Uterus (tissue), 4 donors: ENCODE data around the gene NR3C2. TPM values are rescaled to one million over a fixed set of nuclear protein-coding genes. Genes with fewer than 3 reads are reported as not detected.

Experiments
- DNase-seq, 2 donors: peaks; one replicate each; pipeline ENCODE4 v3.0.0-alpha.2; 2019 to 2020
- H3K27ac ChIP-seq, 2 donors: fragments of 200-600 bp; sonication (generic); 1 replicate in 1 of 2; 2 replicates in 1 of 2; pipeline ENCODE4 v1.5.1; 2016 to 2018
- H3K27me3 ChIP-seq, 2 donors: fragments of 200-600 bp; sonication (generic); one replicate each; pipeline ENCODE4 v1.5.1; 2018 to 2019; ENCODE audit warnings: control low read depth in 1 of 2
- H3K36me3 ChIP-seq, 2 donors: fragments of 200-600 bp; sonication (generic); one replicate each; pipeline ENCODE4 v1.5.1; 2019; ENCODE audit warnings: control low read depth in 1 of 2
- H3K4me1 ChIP-seq, 2 donors: fragments of 200-600 bp; sonication (generic); one replicate each; pipeline ENCODE4 v1.5.1; 2018 to 2019; ENCODE audit warnings: control low read depth in 1 of 2
- H3K4me3 ChIP-seq, 2 donors: fragments of 200-600 bp; sonication (generic); 1 replicate in 1 of 2; 2 replicates in 1 of 2; pipeline ENCODE4 v1.5.1; 2018 to 2019; ENCODE audit warnings: mild to moderate bottlenecking in 1 of 2
- H3K9me3 ChIP-seq, 2 donors: fragments of 200-600 bp; sonication (generic); one replicate each; pipeline ENCODE4 v1.5.1; 2019; ENCODE audit warnings: control low read depth in 1 of 2
- POLR2A ChIP-seq, 2 donors: fragments of 450-650 bp; IDR thresholded peaks; one replicate each; pipeline ENCODE4 v1.6.1; 2016; ENCODE audit warnings: antibody characterized with exemption in 2 of 2, mild to moderate bottlenecking in 1 of 2, moderate library complexity in 1 of 2
- intact Hi-C: fragments of 100-400 bp; cut with DNase I; formaldehyde crosslinking; loops from one replicate; pipeline ENCODE4 v1.15.1; 2023; ENCODE audit warnings: low total_unique reads
- total RNA-seq, 4 donors: library from RNA; depleted of rRNA in 3 of 4; stranded (reverse); fragments of >200 nt in 3 of 4; gene quantifications; one replicate each; pipeline versions ENCODE4 v1.1.0 to v1.2.4, GENCODE V29; 2014 to 2023
- TF ChIP-seq, protein P1 (sequence below), 4 experiments: fragments of 200-600 bp in 2 of 4; fragments of 450-650 bp in 2 of 4; sonication (generic) in 2 of 4; IDR thresholded peaks; one replicate each; pipeline ENCODE4 v1.5.1; 2016 to 2019; ENCODE audit warnings: antibody characterized with exemption in 4 of 4, mild to moderate bottlenecking in 2 of 4, moderate library complexity in 1 of 4
- donor health status: DM: yes; HTN: yes; CAD: no.

NR3C2 gene
- total RNA-seq, 4 donors from 2014 or later, result 10.0 to 46.7 (median 12.5) TPM

DNA sequence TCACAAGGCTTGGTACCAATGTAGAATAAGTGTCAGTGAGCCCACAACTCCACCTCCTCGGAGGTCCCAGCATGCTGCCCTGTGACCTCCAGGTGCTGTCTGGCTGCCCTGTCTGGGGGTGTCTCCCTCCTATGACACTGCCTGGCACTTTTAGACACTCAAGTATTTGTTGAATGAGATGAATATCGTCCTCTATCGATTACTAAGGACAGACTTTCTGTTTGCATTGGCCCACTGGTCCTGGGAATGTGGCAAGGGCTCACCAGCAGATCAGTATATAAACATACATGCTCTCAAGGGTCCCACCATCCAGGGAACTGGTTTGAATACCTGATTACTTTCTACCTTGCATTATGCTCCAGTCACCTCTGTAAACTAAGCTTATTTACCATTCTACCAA is 333.0 kb downstream of the NR3C2 start:
- H3K4me1 ChIP-seq, result no peaks in the 10 kb centered on the region
- TF ChIP-seq POLR2A (IDR thresholded peaks at IDR 0.05), result no peak
- TF ChIP-seq, protein P1, sequence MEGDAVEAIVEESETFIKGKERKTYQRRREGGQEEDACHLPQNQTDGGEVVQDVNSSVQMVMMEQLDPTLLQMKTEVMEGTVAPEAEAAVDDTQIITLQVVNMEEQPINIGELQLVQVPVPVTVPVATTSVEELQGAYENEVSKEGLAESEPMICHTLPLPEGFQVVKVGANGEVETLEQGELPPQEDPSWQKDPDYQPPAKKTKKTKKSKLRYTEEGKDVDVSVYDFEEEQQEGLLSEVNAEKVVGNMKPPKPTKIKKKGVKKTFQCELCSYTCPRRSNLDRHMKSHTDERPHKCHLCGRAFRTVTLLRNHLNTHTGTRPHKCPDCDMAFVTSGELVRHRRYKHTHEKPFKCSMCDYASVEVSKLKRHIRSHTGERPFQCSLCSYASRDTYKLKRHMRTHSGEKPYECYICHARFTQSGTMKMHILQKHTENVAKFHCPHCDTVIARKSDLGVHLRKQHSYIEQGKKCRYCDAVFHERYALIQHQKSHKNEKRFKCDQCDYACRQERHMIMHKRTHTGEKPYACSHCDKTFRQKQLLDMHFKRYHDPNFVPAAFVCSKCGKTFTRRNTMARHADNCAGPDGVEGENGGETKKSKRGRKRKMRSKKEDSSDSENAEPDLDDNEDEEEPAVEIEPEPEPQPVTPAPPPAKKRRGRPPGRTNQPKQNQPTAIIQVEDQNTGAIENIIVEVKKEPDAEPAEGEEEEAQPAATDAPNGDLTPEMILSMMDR (IDR thresholded peaks at IDR 0.05), result no peak
- no peaks in the 10 kb centered on the region for H3K9me3 ChIP-seq
- H3K36me3 ChIP-seq, result no peaks in the 10 kb centered on the region
- no peak overlapping the region for H3K27ac ChIP-seq
- DNase-seq, result no peak
- H3K27me3 ChIP-seq, result no peaks in the 10 kb centered on the region
- no peak overlapping the region for H3K4me3 ChIP-seq
- intact Hi-C loops, result no loop called here

DNA sequence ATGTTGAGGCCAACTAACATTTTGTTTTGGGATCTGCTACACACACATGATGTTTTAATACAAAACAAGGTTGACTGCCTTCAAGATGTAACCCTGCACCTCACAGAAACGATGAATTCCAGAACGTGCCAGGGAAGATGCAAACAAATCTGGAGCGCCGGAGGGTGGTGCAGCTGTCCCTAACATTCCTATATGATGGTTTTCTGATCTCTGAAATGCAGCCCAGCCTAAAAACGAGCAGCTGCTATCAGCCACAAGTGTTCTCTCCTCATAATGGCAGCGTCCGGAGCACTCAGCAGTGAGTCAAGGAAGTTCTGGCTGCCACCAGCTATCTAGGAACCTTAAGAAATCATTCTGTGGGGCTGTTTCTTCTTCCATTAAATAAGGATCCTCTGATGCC is 333.4 kb downstream of the NR3C2 start:
- Histone ChIP-seq H3K9me3 (no peaks in the 10 kb centered on the region), H3K36me3 (no peaks in the 10 kb centered on the region), H3K27me3 (no peaks in the 10 kb centered on the region), H3K4me1 (no peaks in the 10 kb centered on the region), H3K27ac (no peak overlapping the region), H3K4me3 (no peak overlapping the region)
- intact Hi-C loops, result no loop called here
- DNase-seq, result no peak
- TF ChIP-seq POLR2A (IDR thresholded peaks at IDR 0.05), result no peak
- TF ChIP-seq, protein P1 (IDR thresholded peaks at IDR 0.05), result no peak

DNA sequence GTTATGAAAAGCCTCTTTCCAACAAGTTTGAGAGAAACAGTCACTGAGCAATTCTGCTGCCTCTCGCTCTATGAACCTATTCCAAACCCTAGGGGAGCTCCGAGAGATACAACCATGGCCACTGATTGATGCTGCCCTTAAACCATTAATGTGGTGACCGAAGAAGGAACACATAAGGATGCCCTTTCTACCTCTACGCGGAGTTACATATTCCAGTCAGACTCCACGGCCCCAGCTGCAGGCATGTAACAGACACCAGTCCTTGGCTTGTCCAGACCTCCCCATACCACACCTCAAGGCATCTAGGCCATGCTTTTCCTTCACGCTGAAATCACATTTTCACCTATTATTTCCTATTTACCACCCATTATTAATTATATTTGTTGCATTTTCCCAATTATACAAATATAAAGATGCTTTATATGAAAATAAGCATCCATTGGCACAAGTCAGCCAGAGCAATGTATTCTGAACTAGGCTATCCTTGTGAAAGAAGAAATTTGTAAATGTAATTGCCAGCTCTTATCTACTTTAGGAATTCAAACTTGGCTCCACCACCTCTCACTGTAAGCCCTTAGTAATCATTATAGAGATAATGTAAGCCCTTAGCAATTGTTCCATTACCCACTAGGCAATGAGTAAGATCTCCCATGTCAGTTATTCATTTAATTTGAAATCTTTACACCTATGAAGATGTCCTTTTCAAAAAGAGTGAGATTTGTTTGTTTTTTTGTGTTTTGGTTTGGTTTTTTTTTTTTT is 338.4 kb downstream of the NR3C2 start:
- H3K9me3 ChIP-seq, result no peaks in the 10 kb centered on the region
- no peak overlapping the region for H3K4me3 ChIP-seq
- no peak for DNase-seq
- intact Hi-C loops, result no loop called here
- no peak overlapping the region for H3K27ac ChIP-seq
- no peaks in the 10 kb centered on the region for H3K27me3 ChIP-seq
- no peaks in the 10 kb centered on the region for H3K4me1 ChIP-seq
- TF ChIP-seq, protein P1 (IDR thresholded peaks at IDR 0.05), result no peak
- no peak for TF ChIP-seq POLR2A (IDR thresholded peaks at IDR 0.05)
- H3K36me3 ChIP-seq, result no peaks in the 10 kb centered on the region

DNA sequence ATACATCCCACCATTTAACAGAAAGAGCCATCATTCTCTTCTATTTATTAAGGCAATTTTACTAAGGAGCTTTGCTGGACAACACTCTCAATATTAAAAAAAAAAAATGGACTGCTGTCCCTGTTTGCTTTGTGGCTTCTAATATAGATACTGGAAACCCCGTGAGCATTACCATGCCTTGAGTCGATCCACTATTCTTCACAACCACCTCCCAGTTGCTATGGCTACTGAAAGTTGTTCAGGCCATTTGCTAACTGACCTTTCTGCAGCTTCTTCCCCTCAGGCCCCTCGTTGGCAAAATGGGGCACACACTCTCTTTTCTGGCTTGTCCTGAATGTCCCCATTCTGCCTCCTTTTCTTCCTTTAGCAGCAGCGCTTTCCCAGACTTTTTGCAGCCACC is 340.4 kb downstream of the NR3C2 start:
- TF ChIP-seq, protein P1 (IDR thresholded peaks at IDR 0.05), result no peak
- TF ChIP-seq POLR2A (IDR thresholded peaks at IDR 0.05), result no peak
- no peaks in the 10 kb centered on the region for H3K36me3 ChIP-seq
- intact Hi-C loops, result no loop called here

DNA sequence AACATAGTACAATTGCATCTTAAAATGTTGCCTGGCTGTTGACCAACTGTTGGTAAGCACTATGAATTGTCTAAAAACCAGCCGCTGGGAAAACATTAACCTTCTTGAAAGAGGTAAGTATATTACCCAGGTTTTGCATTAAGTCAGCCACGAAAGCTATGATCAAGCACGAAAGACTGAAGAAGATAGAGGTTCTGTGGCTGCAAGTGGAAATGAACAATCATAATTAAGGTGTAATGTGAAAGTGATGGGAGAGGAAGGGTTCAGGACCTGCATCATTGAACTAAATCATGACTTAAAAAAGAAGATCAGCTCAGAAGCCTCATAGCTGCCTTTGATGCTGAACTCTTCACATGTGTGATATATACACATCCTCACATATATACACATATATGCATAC is 341.0 kb downstream of the NR3C2 start:
- H3K4me1 ChIP-seq, result no peaks in the 10 kb centered on the region
- intact Hi-C loops, result no loop called here
- H3K27me3 ChIP-seq, result no peaks in the 10 kb centered on the region
- no peak overlapping the region for H3K27ac ChIP-seq
- DNase-seq, result no peak
- H3K9me3 ChIP-seq, result no peaks in the 10 kb centered on the region
- H3K36me3 ChIP-seq, result no peaks in the 10 kb centered on the region
- no peak overlapping the region for H3K4me3 ChIP-seq
- no peak for TF ChIP-seq POLR2A (IDR thresholded peaks at IDR 0.05)
- TF ChIP-seq, protein P1 (IDR thresholded peaks at IDR 0.05), result no peak

More for the DNA sequence above, 340.4 kb downstream of the NR3C2 start:
- H3K4me3 ChIP-seq, result no peak overlapping the region
- no peaks in the 10 kb centered on the region for H3K9me3 ChIP-seq
- no peak for DNase-seq
- H3K27ac ChIP-seq, result no peak overlapping the region
- no peaks in the 10 kb centered on the region for H3K4me1 ChIP-seq
- no peaks in the 10 kb centered on the region for H3K27me3 ChIP-seq
